ENCODE measurements around the gene S100Z.

The S100Z gene

GRCh38 chr5:76849419-76850291 lies at the start of gene S100Z:
Gene S100Z (plus strand): TSS chr5:76850014. CDS start chr5:76875360, 25,346 bp downstream.
- no peak for TF ChIP-seq CTCF (IDR thresholded peaks at IDR 0.05; ENCODE audit: extremely low read depth, missing control alignments)
- no peak for DNase-seq (ENCODE audit: low spot score)

GRCh38 chr5:76800579-76800978 lies 49.2 kb upstream of the S100Z start:
- TF ChIP-seq CTCF (IDR thresholded peaks at IDR 0.05; ENCODE audit: extremely low read depth, missing control alignments) = no peak
- DNase-seq (ENCODE audit: low spot score) = no peak

- no peak for TF ChIP-seq CTCF (IDR thresholded peaks at IDR 0.05; ENCODE audit: extremely low read depth, missing control alignments)
- DNase-seq (ENCODE audit: low spot score) = no peak
Measured at GRCh38 chr5:76801159-76801802, 48.5 kb upstream of the S100Z start.

- DNase-seq (ENCODE audit: low spot score) = no peak
- TF ChIP-seq CTCF (IDR thresholded peaks at IDR 0.05; ENCODE audit: extremely low read depth, missing control alignments) = no peak
Measured at GRCh38 chr5:76801803-76802195, 48.0 kb upstream of the S100Z start.

GRCh38 chr5:76804266-76804665 lies 45.5 kb upstream of the S100Z start:
- TF ChIP-seq CTCF (IDR thresholded peaks at IDR 0.05; ENCODE audit: extremely low read depth, missing control alignments) = no peak
- no peak for DNase-seq (ENCODE audit: low spot score)

- DNase-seq (ENCODE audit: low spot score) = no peak
- TF ChIP-seq CTCF (IDR thresholded peaks at IDR 0.05; ENCODE audit: extremely low read depth, missing control alignments) = no peak
Measured at GRCh38 chr5:76805821-76806505, 43.9 kb upstream of the S100Z start.

- no peak for TF ChIP-seq CTCF (IDR thresholded peaks at IDR 0.05; ENCODE audit: extremely low read depth, missing control alignments)
- DNase-seq (ENCODE audit: low spot score) = no peak
Measured at GRCh38 chr5:76807296-76807695, 42.5 kb upstream of the S100Z start.

Data from GM20000 (cell line).